HCT116 (cell line): ENCODE results near the gene ANKRD13B. TPM values are rescaled to one million over a fixed set of nuclear protein-coding genes. Genes with fewer than 3 reads are reported as not detected.

Experiments used
- ATAC-seq: fragments of 200-7000 bp; cut with Tn5 transposase; 2 replicates; pipeline ENCODE4 v1.9.1; 2020; ENCODE audit warnings: mild to moderate bottlenecking, moderate library complexity
- BruUV-seq: library from RNA; stranded (reverse); fragments of 400-500 nt; replicated peaks from 2 replicates; lab custom pipeline; 2021; lab: Mats Ljungman, UMichigan
- CTCF ChIA-PET: fragments of 300-600 bp; sonication (Branson Sonifier 250); formaldehyde crosslinking; loops from one replicate; lab custom pipeline; 2021; ENCODE audit warnings: antibody characterized with exemption; lab: Charles Lee
- POLR2A ChIA-PET: fragments of 300-600, 350-600 bp; sonication (Branson Sonifier 250); formaldehyde crosslinking; loops from one replicate; lab custom pipeline; 2021; ENCODE audit warnings: antibody characterized with exemption; lab: Charles Lee
- RAD21 ChIA-PET, 2 experiments: fragments of 300-600 bp; sonication (Branson Sonifier 250); formaldehyde crosslinking; loops; one replicate each; lab custom pipeline; 2023; ENCODE audit warnings: low total read pairs in 2 of 2; ENCODE audit not compliant: uncharacterized antibody in 2 of 2, unreplicated experiment in 2 of 2, low non-redundant PET in 1 of 2; lab: Charles Lee
- DNase-seq: peaks from one replicate; pipeline ENCODE4 v3.0.0-alpha.2; 2010; ENCODE audit warnings: low read depth, low spot score
- H2AFZ ChIP-seq: fragments of 200-600 bp; shearing (Covaris generic), sonication (generic); 2 replicates; pipeline ENCODE4 v1.6.1; 2017; ENCODE audit warnings: low read depth, mixed run types, mixed read lengths, antibody characterized with exemption, low read length; ENCODE audit not compliant: poor library complexity, severe bottlenecking
- H3K27ac ChIP-seq: 2 replicates; pipeline ENCODE4 v1.5.1; 2012; ENCODE audit warnings: low read depth, low read length
- H3K27me3 ChIP-seq: fragments of 200-600 bp; sonication (generic); 2 replicates; pipeline ENCODE4 v1.6.1; 2016; ENCODE audit warnings: mixed run types, low read length, mixed read lengths; ENCODE audit not compliant: insufficient read depth
- H3K36me3 ChIP-seq, 2 experiments: fragments of 200-500 bp in 1 of 2; fragments of 200-600 bp in 1 of 2; sonication (Bioruptor generic) in 1 of 2; sonication (generic) in 1 of 2; 2 replicates each; pipeline versions ENCODE4 v1.5.1 to v1.6.1; 2014 to 2016; ENCODE audit warnings: low read length in 2 of 2, inconsistent platforms in 1 of 2, mixed read lengths in 1 of 2, mixed run types in 1 of 2; ENCODE audit not compliant: insufficient read depth in 2 of 2, control insufficient read depth in 1 of 2
- H3K4me1 ChIP-seq, 2 experiments: fragments of 200-600 bp in 1 of 2; sonication (generic) in 1 of 2; 2 replicates each; pipeline versions ENCODE4 v1.5.1 to v1.6.1; 2012 to 2017; ENCODE audit warnings: low read length in 2 of 2, inconsistent platforms in 1 of 2, mild to moderate bottlenecking in 1 of 2, mixed read lengths in 1 of 2, mixed run types in 1 of 2, moderate library complexity in 1 of 2; ENCODE audit not compliant: insufficient read depth in 2 of 2, control insufficient read depth in 1 of 2
- H3K4me2 ChIP-seq: fragments of 200-600 bp; sonication (generic); 2 replicates; pipeline ENCODE4 v1.6.1; 2017; ENCODE audit warnings: mixed run types, low read length, mixed read lengths
- H3K4me3 ChIP-seq, 2 experiments: fragments of 200-600 bp in 1 of 2; sonication (generic) in 1 of 2; replicated peaks in 1 of 2; 2 replicates each; pipeline ENCODE4 v1.5.1; 2011 to 2016; ENCODE audit warnings: low read length in 2 of 2, control low read depth in 1 of 2, low read depth in 1 of 2, mild to moderate bottlenecking in 1 of 2, mixed read lengths in 1 of 2, mixed run types in 1 of 2
- H3K79me2 ChIP-seq: fragments of 200-600 bp; sonication (generic); 2 replicates; pipeline ENCODE4 v1.6.1; 2017; ENCODE audit warnings: mild to moderate bottlenecking, mixed run types, low read length, moderate library complexity, mixed read lengths; ENCODE audit not compliant: insufficient read depth
- H3K9ac ChIP-seq: fragments of 200-600 bp; sonication (generic); 2 replicates; pipeline ENCODE4 v1.6.1; 2016; ENCODE audit warnings: low read length, mixed read lengths
- H3K9me2 ChIP-seq: fragments of 200-600 bp; sonication (generic), shearing (Covaris generic); 2 replicates; pipeline ENCODE4 v1.6.1; 2017; ENCODE audit warnings: mixed run types, mild to moderate bottlenecking, moderate library complexity; ENCODE audit not compliant: insufficient read depth
- H3K9me3 ChIP-seq, 2 experiments: fragments of 200-500 bp in 1 of 2; fragments of 200-600 bp in 1 of 2; sonication (Bioruptor generic) in 1 of 2; sonication (generic) in 1 of 2; 2 replicates each; pipeline ENCODE4 v1.6.1; 2014 to 2017; ENCODE audit warnings: low read length in 2 of 2, mixed read lengths in 2 of 2, inconsistent platforms in 1 of 2, low read depth in 1 of 2, mild to moderate bottlenecking in 1 of 2, mixed run types in 1 of 2, moderate library complexity in 1 of 2; ENCODE audit not compliant: control insufficient read depth in 1 of 2, insufficient read depth in 1 of 2
- H4K20me1 ChIP-seq: fragments of 200-600 bp; sonication (generic), shearing (Covaris generic); 2 replicates; pipeline ENCODE4 v1.6.1; 2017; ENCODE audit warnings: mixed run types, mild to moderate bottlenecking, moderate library complexity; ENCODE audit not compliant: insufficient read depth
- ATF3 ChIP-seq: IDR thresholded peaks from 2 replicates; pipeline ENCODE4 v1.6.1; 2012
- CBX3 ChIP-seq: IDR thresholded peaks from 2 replicates; pipeline ENCODE4 v1.6.1; 2012; ENCODE audit warnings: low read depth
- CEBPB ChIP-seq: IDR thresholded peaks from 2 replicates; pipeline ENCODE4 v1.6.1; 2012; ENCODE audit warnings: low read depth
- EGR1 ChIP-seq: IDR thresholded peaks from 2 replicates; pipeline ENCODE4 v1.6.1; 2012; ENCODE audit warnings: low read depth
- EZH2 ChIP-seq: fragments of 200-600 bp; sonication (generic); IDR thresholded peaks from 2 replicates; pipeline ENCODE4 v1.6.1; 2017; ENCODE audit warnings: antibody characterized with exemption, mixed run types
- EZH2phosphoT487 ChIP-seq: fragments of 200-600 bp; IDR thresholded peaks from 2 replicates; pipeline ENCODE4 v1.6.1; 2018; ENCODE audit warnings: antibody characterized with exemption, borderline replicate concordance
- JUND ChIP-seq: IDR thresholded peaks from 2 replicates; pipeline ENCODE4 v1.6.1; 2012
- MAX ChIP-seq: IDR thresholded peaks from 2 replicates; pipeline ENCODE4 v1.6.1; 2012
- POLR2A ChIP-seq: IDR thresholded peaks from 2 replicates; pipeline ENCODE4 v1.7.0; 2011; ENCODE audit warnings: borderline replicate concordance; ENCODE audit not compliant: insufficient read depth, insufficient read length; ENCODE audit errors: extremely low read depth
- RAD21 ChIP-seq: IDR thresholded peaks from 2 replicates; pipeline ENCODE4 v1.6.1; 2012; ENCODE audit warnings: low read depth, mild to moderate bottlenecking
- REST ChIP-seq: IDR thresholded peaks from 2 replicates; pipeline ENCODE4 v1.6.1; 2012; ENCODE audit warnings: low read depth
- SIN3A ChIP-seq: IDR thresholded peaks from 2 replicates; pipeline ENCODE4 v1.6.1; 2012; ENCODE audit warnings: low read depth
- SRF ChIP-seq: IDR thresholded peaks from 2 replicates; pipeline ENCODE4 v1.6.1; 2012; ENCODE audit warnings: low read depth
- TCF7L2 ChIP-seq: IDR thresholded peaks from 2 replicates; pipeline ENCODE4 v1.7.0; 2011; ENCODE audit warnings: borderline replicate concordance, inconsistent platforms; ENCODE audit not compliant: insufficient read depth, insufficient read length; ENCODE audit errors: extremely low read depth
- YY1 ChIP-seq: IDR thresholded peaks from 2 replicates; pipeline ENCODE4 v1.6.1; 2011; ENCODE audit warnings: low read length, low read depth, moderate library complexity, mild to moderate bottlenecking; ENCODE audit not compliant: insufficient replicate concordance; ENCODE audit errors: extremely low read depth
- ZNF274 ChIP-seq: fragments of 200-500 bp; sonication (Bioruptor generic); IDR thresholded peaks from 2 replicates; pipeline ENCODE4 v1.6.1; 2014; ENCODE audit warnings: mild to moderate bottlenecking, low read depth, low read length, inconsistent platforms
- intact Hi-C: fragments of 100-400 bp; cut with micrococcal nuclease; formaldehyde crosslinking; loops from 2 replicates; pipeline ENCODE4 v1.10.0; 2022
- total RNA-seq: library from RNA; stranded (reverse); gene quantifications from one replicate; pipeline ENCODE4 v1.2.1, GENCODE V29; 2021; ENCODE audit not compliant: unreplicated experiment
- TF ChIP-seq, protein P1 (sequence below), 3 experiments: fragments of 200-600 bp in 1 of 3; sonication (generic) in 1 of 3; IDR thresholded peaks in 2 of 3; conservative IDR thresholded peaks in 1 of 3; 2 replicates each; pipeline ENCODE4 v1.5.1; 2012 to 2017; ENCODE audit warnings: low read depth in 2 of 3, low read length in 2 of 3, antibody characterized with exemption in 1 of 3, borderline replicate concordance in 1 of 3, control low read depth in 1 of 3, mild to moderate bottlenecking in 1 of 3, mixed read lengths in 1 of 3, mixed run types in 1 of 3, moderate library complexity in 1 of 3; ENCODE audit not compliant: insufficient read depth in 1 of 3
- TF ChIP-seq, protein P2 (sequence below): IDR thresholded peaks from 2 replicates; pipeline ENCODE4 v1.6.1; 2011; ENCODE audit warnings: mild to moderate bottlenecking, low read length, moderate library complexity; ENCODE audit not compliant: insufficient replicate concordance; ENCODE audit errors: extremely low read depth

The ANKRD13B gene
- total RNA-seq, 1 experiment from 2014 or later: 27.4 TPM

GRCh38 chr17:29544066-29544465, 48.9 kb upstream of the ANKRD13B start (continued):
- TF ChIP-seq, protein P1, sequence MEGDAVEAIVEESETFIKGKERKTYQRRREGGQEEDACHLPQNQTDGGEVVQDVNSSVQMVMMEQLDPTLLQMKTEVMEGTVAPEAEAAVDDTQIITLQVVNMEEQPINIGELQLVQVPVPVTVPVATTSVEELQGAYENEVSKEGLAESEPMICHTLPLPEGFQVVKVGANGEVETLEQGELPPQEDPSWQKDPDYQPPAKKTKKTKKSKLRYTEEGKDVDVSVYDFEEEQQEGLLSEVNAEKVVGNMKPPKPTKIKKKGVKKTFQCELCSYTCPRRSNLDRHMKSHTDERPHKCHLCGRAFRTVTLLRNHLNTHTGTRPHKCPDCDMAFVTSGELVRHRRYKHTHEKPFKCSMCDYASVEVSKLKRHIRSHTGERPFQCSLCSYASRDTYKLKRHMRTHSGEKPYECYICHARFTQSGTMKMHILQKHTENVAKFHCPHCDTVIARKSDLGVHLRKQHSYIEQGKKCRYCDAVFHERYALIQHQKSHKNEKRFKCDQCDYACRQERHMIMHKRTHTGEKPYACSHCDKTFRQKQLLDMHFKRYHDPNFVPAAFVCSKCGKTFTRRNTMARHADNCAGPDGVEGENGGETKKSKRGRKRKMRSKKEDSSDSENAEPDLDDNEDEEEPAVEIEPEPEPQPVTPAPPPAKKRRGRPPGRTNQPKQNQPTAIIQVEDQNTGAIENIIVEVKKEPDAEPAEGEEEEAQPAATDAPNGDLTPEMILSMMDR (IDR thresholded peaks at IDR 0.05 in 2 of 3, conservative IDR thresholded peaks at IDR 0.05 in 1 of 3; ENCODE audit: borderline replicate concordance in 1 of 3, insufficient read depth in 1 of 3, low read depth in 2 of 3, low read length in 2 of 3): no peak
- TF ChIP-seq REST (no peak), ZNF274 (no peak), ATF3 (no peak), SIN3A (no peak), CEBPB (no peak), SRF (no peak), MAX (no peak)

DNA sequence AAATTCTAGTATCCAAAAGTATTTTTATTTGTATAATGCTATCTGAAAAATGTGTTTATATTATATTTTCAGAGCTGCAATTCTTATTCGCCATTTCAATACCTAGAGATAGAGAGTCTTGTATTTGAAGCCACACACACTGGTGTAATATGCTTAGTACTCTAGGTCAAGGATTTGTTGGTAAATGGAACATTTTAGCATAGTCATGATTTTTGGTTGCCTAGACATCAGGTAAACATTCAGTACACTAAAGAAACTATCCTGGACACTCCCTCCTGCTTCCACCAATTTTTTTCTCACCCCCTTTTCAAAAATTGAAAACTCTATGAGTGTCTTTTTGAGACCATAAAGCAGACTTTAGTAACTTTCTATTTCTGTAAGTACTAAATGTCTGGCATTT, 46.8 kb upstream of the ANKRD13B start:
- no peaks in the 10 kb centered on the region for H3K9me3 ChIP-seq
- RAD21 ChIA-PET: no interaction called here
- BruUV-seq: no TSS peak
- TF ChIP-seq POLR2A: no peak
- TF ChIP-seq YY1: no peak
- TF ChIP-seq EZH2phosphoT487: no peak
- TF ChIP-seq TCF7L2: no peak
- no peak for TF ChIP-seq SRF
- no peak for TF ChIP-seq ZNF274
- no peak for TF ChIP-seq RAD21
- no peak for TF ChIP-seq ATF3
- no peak for TF ChIP-seq EGR1
- no peak for TF ChIP-seq JUND
- no peak for TF ChIP-seq CBX3
- TF ChIP-seq, protein P2, sequence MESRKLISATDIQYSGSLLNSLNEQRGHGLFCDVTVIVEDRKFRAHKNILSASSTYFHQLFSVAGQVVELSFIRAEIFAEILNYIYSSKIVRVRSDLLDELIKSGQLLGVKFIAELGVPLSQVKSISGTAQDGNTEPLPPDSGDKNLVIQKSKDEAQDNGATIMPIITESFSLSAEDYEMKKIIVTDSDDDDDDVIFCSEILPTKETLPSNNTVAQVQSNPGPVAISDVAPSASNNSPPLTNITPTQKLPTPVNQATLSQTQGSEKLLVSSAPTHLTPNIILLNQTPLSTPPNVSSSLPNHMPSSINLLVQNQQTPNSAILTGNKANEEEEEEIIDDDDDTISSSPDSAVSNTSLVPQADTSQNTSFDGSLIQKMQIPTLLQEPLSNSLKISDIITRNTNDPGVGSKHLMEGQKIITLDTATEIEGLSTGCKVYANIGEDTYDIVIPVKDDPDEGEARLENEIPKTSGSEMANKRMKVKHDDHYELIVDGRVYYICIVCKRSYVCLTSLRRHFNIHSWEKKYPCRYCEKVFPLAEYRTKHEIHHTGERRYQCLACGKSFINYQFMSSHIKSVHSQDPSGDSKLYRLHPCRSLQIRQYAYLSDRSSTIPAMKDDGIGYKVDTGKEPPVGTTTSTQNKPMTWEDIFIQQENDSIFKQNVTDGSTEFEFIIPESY: no peak
- TF ChIP-seq EZH2: no peak

More for the DNA sequence above, 46.8 kb upstream of the ANKRD13B start:
- no peak overlapping the region for H2AFZ ChIP-seq
- no peaks in the 10 kb centered on the region for H3K4me1 ChIP-seq
- no peak overlapping the region for H3K9ac ChIP-seq
- no peak overlapping the region for H3K27ac ChIP-seq
- no peak overlapping the region for H3K4me3 ChIP-seq
- no peaks in the 10 kb centered on the region for H4K20me1 ChIP-seq
- H3K27me3 ChIP-seq: no peaks in the 10 kb centered on the region
- ATAC-seq (no peak), DNase-seq (no peak)
- H3K79me2 ChIP-seq: no peaks in the 10 kb centered on the region
- intact Hi-C loops: no loop called here
- ChIA-PET POLR2A (no interaction called here), CTCF (interaction anchor here (3.0 kb wide), 1 partner anchor 9 kb away, joined by 12 read pairs; no protein-coding TSS in a partner anchor)
- H3K9me2 ChIP-seq: no peaks in the 10 kb centered on the region
- H3K4me2 ChIP-seq: no peak overlapping the region
- H3K36me3 ChIP-seq: peaks cover 8 to 17% of the 10 kb centered on the region in 2 experiments
